VCaP (cell line): ENCODE measurements around the gene ST3GAL3.
"Not testable (repeated sequence)": the region's sequence is repeated elsewhere in the genome, so short reads cannot be mapped to it uniquely, and the experiment has no call there.

Source experiments
- H3K27ac ChIP-seq: fragments of 450-650 bp; 2 replicates; pipeline ENCODE4 v1.5.1; 2017
- CTCF ChIP-seq: fragments of 450-650 bp; conservative IDR thresholded peaks from 2 replicates; pipeline ENCODE4 v1.5.1; 2017; ENCODE audit warnings: mild to moderate bottlenecking, moderate library complexity

The ST3GAL3 gene

GRCh38 chr1:43824795-43825194, 117.5 kb downstream of the ST3GAL3 start:
- no peak overlapping the region for H3K27ac ChIP-seq
- TF ChIP-seq CTCF, result no peak

DNA sequence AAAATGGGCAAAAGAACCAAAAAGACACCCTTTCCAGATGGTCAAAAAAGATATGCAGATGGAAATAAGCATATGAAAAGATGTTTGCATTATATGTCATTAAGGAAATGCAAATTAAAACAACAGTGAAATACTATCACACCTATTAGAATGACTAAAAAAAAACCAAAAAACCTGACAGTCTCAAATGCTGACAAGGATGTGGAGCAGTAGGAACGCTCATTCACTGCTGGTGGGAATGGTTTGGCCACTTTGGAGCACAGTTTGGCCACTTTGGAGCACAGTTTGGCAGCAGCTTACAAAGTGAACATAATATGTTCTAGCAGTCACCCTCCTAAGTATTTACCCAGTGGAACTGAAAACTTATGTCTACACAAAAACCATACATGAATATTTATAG, 121.2 kb downstream of the ST3GAL3 start:
- TF ChIP-seq CTCF, result no peak
- H3K27ac ChIP-seq, result no peak overlapping the region

DNA sequence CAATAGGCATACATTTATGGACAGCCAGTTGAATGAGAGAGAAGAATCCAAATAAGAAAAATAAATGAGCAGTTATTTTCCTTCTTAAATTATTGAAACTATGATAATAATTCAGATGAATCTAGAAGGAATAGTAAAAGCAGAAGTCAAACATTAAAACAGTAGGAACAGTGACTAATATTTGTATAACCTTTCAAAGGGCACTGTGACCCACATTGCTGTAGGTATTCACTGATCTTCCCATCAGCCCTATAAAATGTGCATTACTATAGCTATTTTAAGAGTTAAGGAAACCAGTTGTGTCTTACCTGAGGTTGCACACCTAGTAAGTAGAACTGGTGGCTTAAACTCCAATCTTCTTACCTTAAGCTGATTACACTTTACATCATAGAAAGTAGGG, 123.5 kb downstream of the ST3GAL3 start:
- TF ChIP-seq CTCF, result no peak
- H3K27ac ChIP-seq, result no peak overlapping the region; the same call in 1 of the 2 replicates

- no peak for TF ChIP-seq CTCF
- H3K27ac ChIP-seq, result no peak overlapping the region
Observed at GRCh38 chr1:43831851-43832250, 124.5 kb downstream of the ST3GAL3 start.

DNA sequence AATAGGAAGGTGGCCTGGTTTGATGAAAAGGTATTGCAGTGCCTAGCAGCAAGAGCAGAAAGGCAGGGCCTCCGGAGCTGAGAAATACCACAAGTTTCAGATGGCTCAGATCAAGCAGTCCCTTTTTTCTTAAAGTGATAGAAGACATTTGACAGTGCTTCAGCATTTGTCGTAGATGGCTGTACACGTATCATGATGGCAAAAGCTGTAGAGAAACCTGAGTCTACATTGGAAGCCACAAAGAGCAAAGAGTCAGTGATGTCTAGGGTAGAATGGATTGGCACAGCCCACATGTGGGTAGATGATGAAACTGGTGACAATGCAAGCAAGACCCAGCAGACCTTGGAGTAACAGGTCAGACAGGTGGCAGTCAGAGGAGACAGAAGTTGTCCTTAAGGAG, 124.9 kb downstream of the ST3GAL3 start:
- no peak for TF ChIP-seq CTCF
- no peak overlapping the region for H3K27ac ChIP-seq

GRCh38 chr1:43832998-43833397, 125.7 kb downstream of the ST3GAL3 start:
- no peak overlapping the region for H3K27ac ChIP-seq
- no peak for TF ChIP-seq CTCF

DNA sequence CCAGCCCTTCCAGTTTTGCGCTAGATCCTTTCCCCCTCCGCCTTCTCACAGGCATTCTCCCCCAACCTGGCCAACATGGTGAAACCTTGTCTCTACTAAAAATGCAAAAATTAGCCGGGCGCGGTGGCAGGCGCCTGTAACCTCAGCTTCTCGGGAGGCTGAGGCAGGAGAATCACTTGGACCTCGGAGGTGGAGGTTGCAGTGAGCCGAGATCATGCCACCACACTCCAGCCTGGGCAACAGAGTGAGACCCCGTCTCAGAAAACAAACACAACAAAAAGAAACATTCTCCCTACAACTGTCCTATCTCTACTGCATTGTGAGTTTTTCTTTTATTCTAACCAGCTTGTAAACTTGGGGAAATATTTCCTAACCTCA, 126.6 kb downstream of the ST3GAL3 start:
- H3K27ac ChIP-seq, result not testable (repeated sequence)

GRCh38 chr1:43834280-43835081, 127.1 kb downstream of the ST3GAL3 start:
- no peak overlapping the region for H3K27ac ChIP-seq
- no peak for TF ChIP-seq CTCF
